GM12865 (cell line): Measurements from ENCODE around the gene SPATA17.
A peak's percentile ranks its signal among the peaks of the same experiment; 100 is the strongest.
"Not testable (repeated sequence)": the region's sequence is repeated elsewhere in the genome, so short reads cannot be mapped to it uniquely, and the experiment has no call there.

ENCODE experiments used
- DNase-seq: peaks from one replicate; pipeline ENCODE4 v3.0.0; 2010; ENCODE audit warnings: low read depth
- H3K4me3 ChIP-seq: 2 replicates; pipeline ENCODE4 v1.5.1; 2011; ENCODE audit warnings: mild to moderate bottlenecking, low read depth, low read length, control low read depth
- TF ChIP-seq, protein P1 (sequence below): IDR thresholded peaks from 2 replicates; pipeline ENCODE4 v1.5.1; 2011; ENCODE audit warnings: low read length, control low read depth, low read depth, inconsistent platforms; ENCODE audit not compliant: insufficient read depth; ENCODE audit errors: missing control alignments

Gene SPATA17, protein sequence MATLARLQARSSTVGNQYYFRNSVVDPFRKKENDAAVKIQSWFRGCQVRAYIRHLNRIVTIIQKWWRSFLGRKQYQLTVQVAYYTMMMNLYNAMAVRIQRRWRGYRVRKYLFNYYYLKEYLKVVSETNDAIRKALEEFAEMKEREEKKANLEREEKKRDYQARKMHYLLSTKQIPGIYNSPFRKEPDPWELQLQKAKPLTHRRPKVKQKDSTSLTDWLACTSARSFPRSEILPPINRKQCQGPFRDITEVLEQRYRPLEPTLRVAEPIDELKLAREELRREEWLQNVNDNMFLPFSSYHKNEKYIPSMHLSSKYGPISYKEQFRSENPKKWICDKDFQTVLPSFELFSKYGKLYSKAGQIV

GRCh38 chr1:217630711-217631591, at the start of gene SPATA17, which contains the start of gene GPATCH2:
Gene SPATA17, plus strand, starts transcription at chr1:217631344. Its CDS starts 35 bp downstream, at chr1:217631379.
Gene GPATCH2, minus strand, starts transcription at chr1:217631090. Its CDS starts 119 bp downstream, at chr1:217630971.
- peak; percentile 91 for DNase-seq
- TF ChIP-seq, protein P1, sequence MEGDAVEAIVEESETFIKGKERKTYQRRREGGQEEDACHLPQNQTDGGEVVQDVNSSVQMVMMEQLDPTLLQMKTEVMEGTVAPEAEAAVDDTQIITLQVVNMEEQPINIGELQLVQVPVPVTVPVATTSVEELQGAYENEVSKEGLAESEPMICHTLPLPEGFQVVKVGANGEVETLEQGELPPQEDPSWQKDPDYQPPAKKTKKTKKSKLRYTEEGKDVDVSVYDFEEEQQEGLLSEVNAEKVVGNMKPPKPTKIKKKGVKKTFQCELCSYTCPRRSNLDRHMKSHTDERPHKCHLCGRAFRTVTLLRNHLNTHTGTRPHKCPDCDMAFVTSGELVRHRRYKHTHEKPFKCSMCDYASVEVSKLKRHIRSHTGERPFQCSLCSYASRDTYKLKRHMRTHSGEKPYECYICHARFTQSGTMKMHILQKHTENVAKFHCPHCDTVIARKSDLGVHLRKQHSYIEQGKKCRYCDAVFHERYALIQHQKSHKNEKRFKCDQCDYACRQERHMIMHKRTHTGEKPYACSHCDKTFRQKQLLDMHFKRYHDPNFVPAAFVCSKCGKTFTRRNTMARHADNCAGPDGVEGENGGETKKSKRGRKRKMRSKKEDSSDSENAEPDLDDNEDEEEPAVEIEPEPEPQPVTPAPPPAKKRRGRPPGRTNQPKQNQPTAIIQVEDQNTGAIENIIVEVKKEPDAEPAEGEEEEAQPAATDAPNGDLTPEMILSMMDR: peak; percentile 11
- H3K4me3 ChIP-seq: peak within 1 kb of the TSS; percentile 85

DNA sequence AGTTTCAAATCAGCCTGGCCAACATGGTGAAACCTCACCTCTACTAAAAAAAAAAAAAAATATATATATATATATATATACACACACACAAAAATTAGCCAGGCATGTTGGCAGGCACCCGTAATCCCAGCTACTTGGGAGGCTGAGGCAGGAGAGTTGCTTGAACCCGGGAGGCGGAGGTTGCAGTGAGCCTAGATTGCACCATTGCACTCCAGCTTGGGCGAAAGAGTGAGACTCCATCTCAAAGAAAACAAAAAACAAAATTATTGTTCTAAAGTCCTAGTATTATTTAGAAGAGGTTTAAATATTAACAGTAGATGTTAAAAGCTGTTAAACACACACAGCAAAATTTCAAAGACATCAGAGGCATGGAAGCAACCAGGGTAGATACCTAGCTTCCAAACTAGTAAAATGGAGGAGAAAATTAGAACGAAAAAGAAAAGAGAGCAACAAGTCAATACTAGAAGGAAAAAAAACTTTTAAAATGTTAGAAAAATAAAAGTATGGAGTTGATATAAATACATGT, 46.8 kb upstream of the SPATA17 start:
- not testable (repeated sequence) for DNase-seq, H3K4me3 ChIP-seq

GRCh38 chr1:217585577-217585976, 45.6 kb upstream of the SPATA17 start:
- H3K4me3 ChIP-seq: no peak overlapping the region
- DNase-seq: no peak
- TF ChIP-seq, protein P1: no peak

GRCh38 chr1:217586586-217586985, 44.6 kb upstream of the SPATA17 start:
- TF ChIP-seq, protein P1: no peak
- no peak for DNase-seq
- no peak overlapping the region for H3K4me3 ChIP-seq

DNA sequence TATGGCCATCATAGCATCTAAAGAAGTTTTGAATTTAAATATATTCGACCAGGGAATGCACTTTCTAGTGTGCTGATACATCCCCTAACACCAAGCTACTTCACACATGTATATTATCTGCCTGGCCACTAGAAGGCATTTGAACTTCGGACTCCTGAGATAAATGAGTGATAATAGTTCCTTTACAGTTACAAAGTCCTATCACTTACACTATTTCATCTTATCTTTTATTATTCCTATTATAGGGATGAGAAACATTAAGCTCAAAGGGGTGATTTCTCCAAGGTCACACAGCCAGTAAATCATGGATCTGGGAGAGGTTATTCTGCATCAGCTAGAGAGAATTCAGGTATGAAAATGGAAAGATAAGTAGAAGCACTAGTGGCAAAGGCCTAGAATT, 40.5 kb upstream of the SPATA17 start:
- DNase-seq: no peak
- TF ChIP-seq, protein P1: no peak
- no peak overlapping the region for H3K4me3 ChIP-seq

- TF ChIP-seq, protein P1: no peak
- DNase-seq: no peak
- H3K4me3 ChIP-seq: no peak overlapping the region
Observed at GRCh38 chr1:217599154-217599553, 32.0 kb upstream of the SPATA17 start.

DNA sequence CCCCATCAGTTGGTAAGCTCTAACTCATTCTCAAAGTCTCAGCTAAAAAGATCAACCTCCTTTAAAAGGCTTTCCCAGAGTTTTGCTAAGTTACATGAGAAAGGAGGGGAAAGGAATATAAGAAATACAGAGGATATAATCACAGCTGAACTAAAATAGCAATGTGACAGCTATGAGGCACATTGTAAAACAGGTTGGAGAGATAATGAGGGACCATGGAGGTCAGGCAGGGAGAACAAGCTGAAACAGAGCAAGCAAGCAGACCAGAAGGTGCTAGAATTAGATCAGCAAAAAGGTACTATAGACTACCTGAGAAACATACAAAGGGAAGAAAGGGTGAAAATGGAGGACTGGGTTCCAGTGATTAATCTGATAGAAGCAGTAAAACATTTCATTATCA, 28.8 kb upstream of the SPATA17 start:
- H3K4me3 ChIP-seq: no peak overlapping the region
- TF ChIP-seq, protein P1: no peak
- DNase-seq: no peak
